Measurements from ENCODE around the gene SYPL1. TPM values are rescaled to one million over a fixed set of nuclear protein-coding genes. Genes with fewer than 3 reads are reported as not detected.

SYPL1 gene
- total and polyA plus RNA-seq, 10 donors, result 49.9 to 113 (median 86.4) TPM

- Histone ChIP-seq H3K9me3 (no peaks in the 10 kb centered on the region), H3K4me1 (peaks cover 0 to 9% (median 2%) of the 10 kb centered on the region in 6 donors), H3K27ac (no peak overlapping the region), H3K36me3 (no peaks in the 10 kb centered on the region), H3K4me3 (no peak overlapping the region), H3K27me3 (replicated peaks in 1 of 7) (no peaks in the 10 kb centered on the region)
- DNase-seq, result no peak
- 74 to 82% (median 77%) methylated on average over 11 to 13 of the region's 13 CpGs for WGBS, 5 donors
- intact Hi-C loops (cut with DNase I; ENCODE audit: low total_unique reads), result no loop called here
- TF ChIP-seq POLR2A (IDR thresholded peaks at IDR 0.05), result no peak
- no peak for TF ChIP-seq POLR2AphosphoS5 (IDR thresholded peaks at IDR 0.05)
- no peak for TF ChIP-seq CTCF (IDR thresholded peaks at IDR 0.05 in 8 of 11, conservative IDR thresholded peaks at IDR 0.05 in 3 of 11)
Observed at GRCh38 chr7:106050002-106050745, 61.9 kb downstream of the SYPL1 start.

GRCh38 chr7:106049139-106049752, 62.9 kb downstream of the SYPL1 start:
- 71 to 79% (median 72%) methylated on average over 9 of the region's 9 CpGs for WGBS, 5 donors
- Histone ChIP-seq H3K27me3 (replicated peaks in 1 of 7) (no peaks in the 10 kb centered on the region), H3K4me3 (no peak overlapping the region), H3K27ac (no peak overlapping the region), H3K4me1 (peaks cover 0 to 9% (median 2%) of the 10 kb centered on the region in 6 donors), H3K36me3 (no peaks in the 10 kb centered on the region), H3K9me3 (no peaks in the 10 kb centered on the region)
- TF ChIP-seq POLR2AphosphoS5 (IDR thresholded peaks at IDR 0.05) (no peak), CTCF (IDR thresholded peaks at IDR 0.05 in 8 of 11, conservative IDR thresholded peaks at IDR 0.05 in 3 of 11) (no peak), POLR2A (IDR thresholded peaks at IDR 0.05) (no peak)
- no peak for DNase-seq
- intact Hi-C loops (cut with DNase I; ENCODE audit: low total_unique reads), result loop anchor here (10.0 kb wide), 1 partner anchor 284 kb away; no protein-coding TSS in a partner anchor

- intact Hi-C loops (cut with DNase I; ENCODE audit: low total_unique reads), result loop anchor here (10.0 kb wide), 1 partner anchor 284 kb away; no protein-coding TSS in a partner anchor
- WGBS, 5 donors, result 88 to 100% (median 93%) methylated on average over 2 of the region's 2 CpGs
- Histone ChIP-seq H3K4me1 (peaks cover 0 to 9% (median 2%) of the 10 kb centered on the region in 6 donors), H3K9me3 (no peaks in the 10 kb centered on the region), H3K27me3 (replicated peaks in 1 of 7) (no peaks in the 10 kb centered on the region), H3K27ac (no peak overlapping the region), H3K4me3 (no peak overlapping the region), H3K36me3 (no peaks in the 10 kb centered on the region)
- TF ChIP-seq CTCF (IDR thresholded peaks at IDR 0.05 in 8 of 11, conservative IDR thresholded peaks at IDR 0.05 in 3 of 11), result no peak
- no peak for TF ChIP-seq POLR2AphosphoS5 (IDR thresholded peaks at IDR 0.05)
- TF ChIP-seq POLR2A (IDR thresholded peaks at IDR 0.05), result no peak
- DNase-seq, result no peak
Observed at GRCh38 chr7:106048706-106049020, 63.4 kb downstream of the SYPL1 start.

Data from spleen (tissue), 11 donors.